NAMALWA (cell line): ENCODE measurements around the gene UROD.
"Not testable (repeated sequence)": the region's sequence is repeated elsewhere in the genome, so short reads cannot be mapped to it uniquely, and the experiment has no call there.

Experiments
- DNase-seq: peaks from one replicate; pipeline ENCODE4 v3.0.0-alpha.2; 2015; ENCODE audit warnings: low spot score

The UROD gene

GRCh38 chr1:45040297-45040696, 28.2 kb downstream of the UROD start:
- no peak for DNase-seq

GRCh38 chr1:45043094-45043493, 31.0 kb downstream of the UROD start:
- DNase-seq = no peak

- no peak for DNase-seq
Measured at GRCh38 chr1:45044916-45045315, 32.9 kb downstream of the UROD start.

- DNase-seq = no peak
Measured at GRCh38 chr1:45047032-45047431, 35.0 kb downstream of the UROD start.

GRCh38 chr1:45051005-45051772, 39.1 kb downstream of the UROD start:
- DNase-seq = peak; percentile 36

- no peak for DNase-seq
Measured at GRCh38 chr1:45057542-45057941, 45.5 kb downstream of the UROD start.

- no peak for DNase-seq
Measured at GRCh38 chr1:45059829-45060228, 47.8 kb downstream of the UROD start.

DNA sequence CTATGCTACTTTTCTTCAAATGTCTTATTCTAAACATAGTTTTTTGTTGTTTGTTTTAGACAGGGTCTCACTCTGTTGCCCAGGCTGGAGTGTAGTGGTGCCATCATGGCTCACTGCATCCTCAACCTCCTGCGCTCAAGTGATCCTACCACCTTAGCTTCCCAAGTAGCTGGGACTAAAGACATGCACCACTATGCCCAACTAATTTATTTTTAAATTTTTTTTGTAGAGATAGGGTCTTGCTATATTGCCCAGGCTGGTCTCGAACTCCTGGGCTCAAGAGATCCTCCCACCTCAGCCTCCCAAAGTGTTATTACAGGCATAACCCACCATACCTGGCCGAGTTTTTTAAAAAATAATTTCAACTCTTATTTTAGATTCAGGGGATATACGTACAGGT, 50.4 kb downstream of the UROD start:
- DNase-seq = not testable (repeated sequence)

GRCh38 chr1:45065083-45065482, 53.0 kb downstream of the UROD start:
- no peak for DNase-seq
